Fibroblast of pulmonary artery (primary cell): ENCODE measurements around the gene ANO2.

Source experiments
- DNase-seq: peaks from one replicate; pipeline ENCODE4 v3.0.0-alpha.2; 2010; ENCODE audit warnings: low read depth
- H3K4me3 ChIP-seq: replicated peaks from 2 replicates; pipeline ENCODE4 v1.5.1; 2011; ENCODE audit warnings: low read depth, mild to moderate bottlenecking, control low read depth, low read length, moderate library complexity
- TF ChIP-seq, protein P1 (sequence below): IDR thresholded peaks from 2 replicates; pipeline ENCODE4 v1.5.1; 2011; ENCODE audit warnings: mild to moderate bottlenecking, control low read depth, low read length, inconsistent platforms; ENCODE audit errors: missing control alignments

Gene ANO2

DNA sequence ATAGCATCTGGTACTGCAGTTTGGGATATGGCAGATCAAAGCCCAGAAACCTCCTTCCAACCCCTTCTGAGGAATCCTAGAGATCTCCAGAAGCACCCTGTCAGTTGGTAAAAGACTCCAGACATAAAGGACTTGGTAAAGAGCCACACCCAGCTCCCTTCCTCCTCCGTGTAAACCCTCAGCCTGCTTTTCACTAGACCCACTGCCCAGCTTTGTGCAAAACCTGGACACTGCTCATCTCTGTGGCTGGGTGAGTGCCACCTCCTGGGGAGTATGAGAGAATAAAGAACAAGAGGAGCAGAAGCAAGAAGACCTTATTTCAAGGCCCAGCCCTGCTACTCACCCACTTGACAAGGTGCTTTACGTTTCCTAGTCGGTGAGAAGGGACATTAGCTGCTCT lies 33.0 kb downstream of the ANO2 start:
- TF ChIP-seq, protein P1, sequence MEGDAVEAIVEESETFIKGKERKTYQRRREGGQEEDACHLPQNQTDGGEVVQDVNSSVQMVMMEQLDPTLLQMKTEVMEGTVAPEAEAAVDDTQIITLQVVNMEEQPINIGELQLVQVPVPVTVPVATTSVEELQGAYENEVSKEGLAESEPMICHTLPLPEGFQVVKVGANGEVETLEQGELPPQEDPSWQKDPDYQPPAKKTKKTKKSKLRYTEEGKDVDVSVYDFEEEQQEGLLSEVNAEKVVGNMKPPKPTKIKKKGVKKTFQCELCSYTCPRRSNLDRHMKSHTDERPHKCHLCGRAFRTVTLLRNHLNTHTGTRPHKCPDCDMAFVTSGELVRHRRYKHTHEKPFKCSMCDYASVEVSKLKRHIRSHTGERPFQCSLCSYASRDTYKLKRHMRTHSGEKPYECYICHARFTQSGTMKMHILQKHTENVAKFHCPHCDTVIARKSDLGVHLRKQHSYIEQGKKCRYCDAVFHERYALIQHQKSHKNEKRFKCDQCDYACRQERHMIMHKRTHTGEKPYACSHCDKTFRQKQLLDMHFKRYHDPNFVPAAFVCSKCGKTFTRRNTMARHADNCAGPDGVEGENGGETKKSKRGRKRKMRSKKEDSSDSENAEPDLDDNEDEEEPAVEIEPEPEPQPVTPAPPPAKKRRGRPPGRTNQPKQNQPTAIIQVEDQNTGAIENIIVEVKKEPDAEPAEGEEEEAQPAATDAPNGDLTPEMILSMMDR = no peak
- DNase-seq = no peak
- H3K4me3 ChIP-seq = no peak overlapping the region

DNA sequence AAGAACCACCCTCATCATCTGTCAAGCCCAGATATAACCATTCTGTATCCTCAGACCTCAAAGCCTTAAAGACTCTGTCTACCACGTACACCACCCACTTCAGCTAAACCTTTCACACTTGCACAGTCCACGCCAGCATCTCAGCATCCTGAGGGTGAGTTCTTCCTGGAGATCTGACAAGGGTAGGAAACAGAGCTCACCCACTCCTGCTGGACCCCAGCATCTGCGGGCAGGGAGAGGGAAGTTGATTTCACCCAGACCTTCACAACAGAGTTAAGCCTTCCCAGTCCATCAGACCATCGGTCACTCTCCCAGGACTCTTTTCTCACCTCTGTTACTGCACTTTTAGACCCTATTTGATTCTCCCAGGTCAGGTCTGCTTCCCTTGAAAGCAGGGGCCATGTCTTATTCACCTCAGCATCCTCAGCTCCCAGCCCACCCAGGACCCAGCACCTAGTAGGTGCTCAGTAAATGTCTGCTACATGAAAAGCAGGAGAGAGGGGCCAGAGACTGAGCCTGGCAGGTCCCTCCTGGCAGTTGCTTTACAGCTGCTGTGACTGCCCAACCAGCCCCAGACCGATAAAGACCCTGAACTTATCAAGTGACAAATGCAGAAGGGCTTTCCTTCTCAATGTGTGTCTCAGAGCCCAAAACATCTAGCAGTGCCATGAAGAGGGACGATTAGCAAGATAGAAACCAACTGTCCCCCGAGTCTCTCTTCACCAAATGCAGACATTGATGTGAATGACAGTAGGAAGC lies 34.1 kb downstream of the ANO2 start:
- no peak for DNase-seq
- no peak overlapping the region for H3K4me3 ChIP-seq
- TF ChIP-seq, protein P1 = no peak

DNA sequence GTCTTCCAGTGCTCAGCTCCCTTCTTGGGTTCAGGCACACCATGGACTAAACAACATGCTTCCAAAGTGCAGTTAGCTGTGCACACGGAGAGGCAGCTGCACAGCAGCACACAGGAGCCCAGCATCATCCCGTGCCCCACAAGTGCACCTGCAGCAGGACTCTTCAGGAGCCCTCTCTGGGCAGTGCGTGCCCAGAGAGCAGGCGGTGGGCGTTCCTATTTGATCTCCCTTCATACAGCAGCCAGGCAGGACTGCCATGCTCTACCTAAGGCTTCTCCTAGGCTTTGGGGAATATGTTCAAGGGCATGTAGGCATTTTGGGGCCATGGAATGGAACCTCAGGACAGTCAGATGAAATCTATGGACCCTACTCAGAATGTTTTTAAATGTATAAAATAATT lies 35.5 kb downstream of the ANO2 start:
- TF ChIP-seq, protein P1 = no peak
- no peak for DNase-seq
- no peak overlapping the region for H3K4me3 ChIP-seq

DNA sequence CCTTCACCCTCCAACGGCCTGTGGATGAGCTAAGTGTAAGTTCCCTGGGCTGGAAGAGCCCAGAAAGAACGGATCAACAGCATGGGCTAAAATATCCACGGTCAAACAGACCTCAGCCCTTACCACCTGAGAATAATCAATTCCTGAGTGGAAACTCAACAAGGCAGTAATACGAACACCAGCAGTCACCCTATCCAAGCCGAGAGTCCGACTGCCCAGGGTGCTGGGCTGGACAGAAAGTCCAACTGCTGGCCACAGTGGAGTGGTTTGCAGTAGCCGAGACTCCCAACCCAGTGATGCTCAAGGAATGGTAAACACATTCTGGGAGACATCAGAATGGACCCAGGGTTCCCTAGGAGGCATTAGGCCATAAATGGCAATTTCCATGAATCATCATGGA lies 36.8 kb downstream of the ANO2 start:
- no peak overlapping the region for H3K4me3 ChIP-seq
- TF ChIP-seq, protein P1 = no peak
- no peak for DNase-seq

DNA sequence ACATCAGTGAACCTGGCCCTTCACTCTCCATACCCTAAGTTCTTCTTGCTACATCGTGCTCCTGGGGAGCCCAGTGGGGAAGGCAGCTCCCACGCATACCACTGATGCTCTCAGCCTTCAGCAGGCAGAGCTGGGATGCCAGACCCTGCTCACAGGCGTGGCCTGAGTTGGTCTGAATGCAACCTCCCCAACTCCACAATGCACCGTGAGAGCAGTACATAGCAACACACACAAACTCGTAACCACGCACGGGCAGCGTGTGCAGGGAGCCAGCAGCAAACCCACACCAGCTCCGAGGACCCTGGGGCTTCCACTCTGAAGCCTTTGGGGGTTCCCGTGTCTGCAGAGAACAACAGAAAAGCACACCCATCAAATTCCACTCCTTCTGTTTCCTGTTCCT lies 37.3 kb downstream of the ANO2 start:
- no peak overlapping the region for H3K4me3 ChIP-seq
- TF ChIP-seq, protein P1 = no peak
- DNase-seq = peak; percentile 20

DNA sequence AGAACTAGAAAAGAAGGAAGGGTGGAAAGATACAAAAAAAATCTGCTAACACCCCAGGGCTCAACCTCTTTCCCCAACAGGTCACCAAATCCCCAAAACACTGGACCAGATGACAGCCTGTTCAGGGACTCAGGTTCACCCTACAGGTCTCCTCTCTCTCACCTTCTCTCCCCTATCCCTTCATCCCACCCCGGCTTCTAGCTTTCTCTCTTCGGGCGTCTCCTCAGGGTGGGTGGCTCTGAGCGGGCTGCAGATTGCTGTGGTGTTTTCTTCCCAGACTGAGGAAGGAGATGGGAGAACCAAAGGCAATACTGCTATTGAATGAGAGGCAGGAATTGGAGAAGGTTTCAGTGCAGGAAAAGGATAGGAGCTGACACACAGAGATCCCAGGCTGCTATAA lies 39.3 kb downstream of the ANO2 start:
- no peak overlapping the region for H3K4me3 ChIP-seq
- TF ChIP-seq, protein P1 = no peak
- DNase-seq = no peak

DNA sequence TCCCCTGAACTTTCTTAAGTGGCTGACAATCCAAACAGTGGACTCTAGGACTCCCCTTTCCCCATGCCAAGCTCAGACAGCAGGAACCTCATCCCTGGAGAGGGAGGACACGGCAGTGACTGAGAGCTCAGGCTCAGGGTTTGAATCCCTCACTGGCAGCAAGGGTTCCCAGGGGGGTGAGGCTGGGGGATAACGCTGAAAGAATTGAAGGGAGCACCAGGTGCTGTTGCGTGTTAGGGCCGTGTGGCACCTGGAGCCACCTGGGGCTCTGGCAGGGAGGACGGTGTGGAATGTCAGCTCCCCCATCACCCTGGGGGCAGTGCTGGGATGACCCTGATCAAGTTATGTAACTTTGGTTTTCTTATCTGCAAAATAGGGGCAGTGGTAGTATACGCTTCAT lies 40.1 kb downstream of the ANO2 start:
- H3K4me3 ChIP-seq = no peak overlapping the region
- DNase-seq = no peak
- TF ChIP-seq, protein P1 = no peak
